GM19372 (cell line): ENCODE results near the gene FARS2.

Source experiments
- ATAC-seq: cut with Tn5 transposase; IDR thresholded peaks from one replicate; pipeline ENCODE4 v1.9.1; 2021; ENCODE audit warnings: mild to moderate bottlenecking, low read depth, moderate library complexity; ENCODE audit not compliant: unreplicated experiment

The FARS2 gene

DNA sequence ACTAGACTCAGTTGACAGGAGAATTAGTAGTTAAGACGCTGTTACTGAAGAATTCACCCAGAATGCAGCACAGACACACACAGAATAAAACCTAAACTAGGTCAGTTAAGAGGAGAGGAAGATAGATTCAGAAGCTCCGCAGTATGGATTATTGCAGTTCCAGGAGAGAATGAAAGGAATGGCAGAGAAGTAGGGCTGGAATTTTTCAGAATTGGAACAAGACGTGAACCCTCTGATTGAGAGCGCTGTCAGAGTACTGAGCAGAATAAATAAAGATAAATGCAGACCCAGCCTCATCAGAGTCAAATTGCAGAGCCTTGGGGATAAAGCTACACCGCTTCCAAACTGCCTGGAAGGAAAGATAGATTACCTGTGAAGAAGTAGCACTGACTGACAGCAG lies 344.6 kb downstream of the FARS2 start:
- no peak for ATAC-seq

DNA sequence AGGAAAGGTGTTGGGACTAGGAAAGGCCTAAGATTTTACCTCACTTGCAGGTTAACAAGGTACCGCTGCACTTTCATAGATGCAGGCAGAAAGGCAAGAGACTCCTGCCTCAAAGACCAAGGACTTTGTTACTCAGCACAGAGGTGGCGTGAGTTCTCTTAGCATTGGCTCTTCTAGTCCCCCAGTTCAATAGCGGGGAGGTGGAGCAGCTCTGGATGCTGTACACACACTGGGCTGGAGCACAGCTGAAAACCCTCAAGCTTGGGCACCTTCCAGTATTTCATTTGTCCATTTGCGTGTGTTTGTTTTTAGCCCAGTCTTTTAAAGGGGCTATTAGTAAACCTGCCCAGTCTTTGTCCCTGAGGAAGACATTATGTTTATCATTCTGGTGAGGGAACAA lies 345.2 kb downstream of the FARS2 start:
- no peak for ATAC-seq

DNA sequence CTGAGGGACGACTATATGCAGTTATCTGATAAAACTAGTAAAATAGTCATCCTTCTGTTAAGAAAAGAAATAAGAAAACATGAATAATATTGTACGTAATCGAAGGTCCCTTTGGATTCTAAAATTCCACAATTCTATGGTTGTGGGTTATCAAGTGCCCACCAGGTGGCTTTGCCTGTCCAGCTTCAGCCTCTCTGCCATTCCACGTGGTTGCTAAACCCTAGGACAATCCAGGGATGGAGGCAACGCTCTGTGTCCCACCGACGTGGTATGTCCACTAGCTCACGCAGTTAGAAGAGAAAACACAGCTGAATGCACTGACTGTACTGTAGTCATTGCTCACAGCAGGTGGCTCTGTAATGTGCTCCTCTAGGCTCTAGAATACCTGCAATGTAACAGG lies 349.3 kb downstream of the FARS2 start:
- ATAC-seq = no peak

DNA sequence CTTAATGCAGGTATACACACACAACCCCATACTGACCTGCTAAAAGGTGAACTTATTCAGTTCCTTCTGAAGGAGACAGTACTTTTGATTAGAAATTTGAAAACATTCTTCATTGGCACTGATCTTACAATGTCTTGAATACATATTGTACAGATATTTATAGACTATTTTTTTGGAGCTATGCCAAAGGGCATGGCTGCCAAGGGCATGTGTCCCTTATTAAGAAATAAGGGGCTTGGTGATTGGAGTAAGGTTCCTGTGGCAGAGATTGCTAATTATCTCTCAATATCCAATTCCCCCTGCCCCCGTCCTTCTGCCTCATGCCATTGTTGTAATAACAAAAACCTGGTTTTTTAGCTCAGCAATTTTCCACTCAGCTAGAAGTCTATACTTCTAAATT lies 355.9 kb downstream of the FARS2 start:
- ATAC-seq = no peak

DNA sequence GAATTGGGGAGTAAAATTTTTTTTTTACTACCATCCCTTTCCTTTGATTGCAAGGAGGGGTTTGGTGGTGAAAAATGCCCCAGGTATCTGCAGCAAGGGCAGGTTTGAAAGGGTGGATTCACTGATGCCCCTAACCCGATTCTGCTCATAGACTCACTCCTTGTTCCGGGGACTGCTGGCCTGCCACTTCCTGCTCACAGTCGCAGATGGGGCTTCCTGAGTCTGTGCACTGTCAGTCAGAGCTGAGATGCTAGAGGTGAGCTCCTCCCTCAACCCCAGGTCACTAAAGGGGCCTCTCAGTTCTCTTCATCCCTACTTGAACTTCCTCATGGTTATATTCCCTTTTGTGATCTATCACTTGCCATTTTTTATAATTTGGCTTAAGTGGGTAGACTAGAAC lies 357.9 kb downstream of the FARS2 start:
- no peak for ATAC-seq

DNA sequence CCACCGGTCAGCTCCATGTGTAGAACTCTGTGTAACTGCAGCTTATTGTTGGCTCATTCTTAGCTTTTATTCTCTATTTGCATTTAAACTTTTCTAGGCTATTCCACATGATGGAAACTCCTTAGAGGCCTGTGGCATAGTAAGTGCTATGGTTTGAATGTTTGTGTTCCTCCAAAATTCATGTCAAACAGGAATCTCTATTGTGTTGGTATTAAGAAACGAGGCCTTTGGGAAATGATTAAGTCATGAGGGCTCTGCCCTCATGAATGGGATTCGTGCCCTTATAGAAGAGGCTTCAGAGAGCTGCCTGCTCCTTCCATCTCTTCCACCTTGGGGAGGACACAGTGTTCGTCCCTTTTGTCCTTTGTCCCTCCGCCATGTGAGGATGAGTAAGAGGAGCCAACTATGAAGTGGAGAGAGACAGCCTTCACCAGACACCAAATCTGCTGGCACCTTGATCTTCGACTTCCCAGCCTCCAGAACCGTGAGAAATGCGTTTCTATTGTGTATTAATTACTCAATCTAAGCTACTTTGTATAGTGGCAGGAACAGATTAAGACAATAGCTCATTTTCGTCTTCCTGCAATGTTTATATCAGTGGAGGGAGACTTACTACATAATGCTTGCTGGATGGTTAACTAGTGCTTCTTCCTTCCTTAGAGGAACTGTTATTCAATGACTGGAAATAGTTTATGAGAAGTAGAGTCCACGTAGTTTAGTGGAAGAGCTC lies 361.1 kb downstream of the FARS2 start:
- no peak for ATAC-seq

DNA sequence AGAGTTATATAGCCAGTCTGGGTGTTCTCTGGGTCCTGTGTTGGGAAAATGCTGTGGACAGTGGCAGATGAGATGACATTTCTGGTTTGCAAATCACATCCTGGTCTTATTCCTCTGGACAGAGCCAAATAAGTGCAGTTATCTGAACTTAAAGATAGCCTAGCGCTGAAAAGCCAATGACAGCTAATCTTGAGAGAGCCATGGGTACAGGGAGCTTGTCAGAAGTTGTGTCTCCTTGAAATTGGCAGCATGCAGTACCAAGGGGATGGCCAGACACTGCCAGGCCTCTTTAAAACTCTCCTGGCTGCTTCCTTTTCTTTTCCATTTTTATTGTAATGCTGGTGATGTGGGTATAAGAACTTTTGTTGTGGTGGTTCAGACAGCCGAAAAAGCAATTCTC lies 362.5 kb downstream of the FARS2 start:
- no peak for ATAC-seq

DNA sequence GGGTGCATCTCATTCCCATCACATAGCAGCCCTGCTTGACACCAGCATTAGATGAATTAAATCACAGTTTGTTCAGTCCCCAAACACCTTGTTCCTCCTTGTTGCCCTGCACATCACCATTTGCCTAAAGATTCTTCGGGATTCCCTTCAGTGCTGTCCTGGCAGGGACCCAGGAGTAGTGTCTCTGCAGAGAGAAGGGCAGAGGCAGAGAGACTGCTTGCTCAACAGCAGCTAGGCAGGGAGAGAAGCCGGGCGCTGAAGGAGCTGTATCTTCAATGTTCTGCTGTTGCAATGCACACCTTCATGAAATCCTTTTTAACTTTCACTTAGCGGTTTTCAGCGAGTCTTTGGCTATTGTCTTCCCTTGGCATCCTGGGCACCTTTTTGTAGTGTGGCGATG lies 362.9 kb downstream of the FARS2 start:
- no peak for ATAC-seq

DNA sequence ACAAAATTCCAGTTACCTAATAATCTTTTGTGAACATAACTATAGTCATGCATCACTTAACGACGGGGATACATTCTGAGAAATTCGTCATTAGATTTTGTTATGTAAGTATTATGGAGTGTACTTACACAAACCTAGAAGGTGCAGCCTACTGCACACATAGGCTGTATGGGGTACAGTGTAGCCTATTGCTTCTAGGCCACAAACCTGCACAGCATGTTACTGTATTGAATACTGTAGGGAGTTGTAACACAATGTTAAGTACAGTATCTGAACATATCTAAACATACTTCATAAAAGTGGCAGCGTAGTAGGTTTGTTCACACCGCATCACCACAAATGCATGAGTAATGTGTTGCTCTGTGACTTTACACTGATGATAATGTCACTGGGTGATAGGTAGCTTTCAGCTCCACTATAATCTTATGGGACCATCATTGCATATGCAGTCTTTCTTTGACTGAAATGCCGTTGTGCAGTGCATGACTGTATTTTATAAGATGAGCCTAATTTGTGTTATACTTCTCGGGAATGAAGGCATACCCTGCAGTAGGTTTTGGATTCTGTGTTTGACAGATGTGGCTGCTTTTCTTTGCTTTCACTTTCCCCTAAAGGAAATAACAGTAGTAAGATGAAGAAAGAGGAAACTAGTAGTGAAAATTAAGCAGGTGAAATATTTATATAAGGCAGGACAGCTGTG lies 365.6 kb downstream of the FARS2 start:
- peak; percentile 75 for ATAC-seq

DNA sequence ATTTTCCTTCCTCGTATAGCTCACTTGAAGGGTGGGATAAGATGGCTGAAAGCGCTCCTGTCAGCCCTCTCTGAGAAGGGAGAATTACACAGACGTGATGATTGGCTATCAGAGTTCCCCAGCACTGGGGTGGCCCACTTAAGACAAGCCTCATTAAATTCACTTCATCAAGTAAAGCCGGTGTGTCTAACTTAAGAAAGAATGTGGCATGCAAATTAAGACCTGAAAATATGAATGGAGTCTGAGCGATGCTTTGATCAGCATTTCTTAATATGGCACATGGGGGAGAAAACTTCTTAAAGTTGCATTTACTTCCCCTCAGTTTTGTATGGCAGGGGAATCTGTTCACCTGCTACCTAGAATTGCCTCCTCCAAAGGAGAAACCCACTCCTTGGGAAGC lies 369.3 kb downstream of the FARS2 start:
- no peak for ATAC-seq

DNA sequence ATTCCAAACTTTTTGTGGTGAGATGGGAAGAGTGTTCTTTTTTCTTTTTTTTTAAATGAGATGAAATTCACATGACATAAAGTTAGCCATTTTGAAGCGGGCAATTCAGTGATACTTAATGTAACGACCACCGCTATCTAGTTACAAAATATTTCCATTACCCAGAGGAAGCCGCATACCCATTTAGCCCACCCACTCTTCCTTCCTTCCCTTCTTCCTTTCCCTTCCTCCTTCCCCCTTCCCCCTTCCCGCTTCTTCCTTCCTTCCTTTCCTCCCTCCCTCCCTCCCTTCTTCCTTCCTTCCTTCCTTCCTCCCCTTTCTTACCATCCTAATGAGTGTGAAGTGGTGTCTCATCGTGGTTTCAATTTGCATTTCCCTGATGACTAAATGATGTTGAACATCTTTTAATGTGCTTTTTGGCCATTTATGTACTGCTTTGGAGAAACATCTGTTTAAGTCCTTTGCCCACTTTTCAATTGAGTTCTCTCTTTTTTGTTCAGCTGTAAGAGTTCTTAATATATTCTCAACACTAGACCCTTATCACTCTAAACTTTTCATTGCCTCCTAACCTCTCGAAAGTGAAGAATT lies 371.1 kb downstream of the FARS2 start:
- no peak for ATAC-seq

DNA sequence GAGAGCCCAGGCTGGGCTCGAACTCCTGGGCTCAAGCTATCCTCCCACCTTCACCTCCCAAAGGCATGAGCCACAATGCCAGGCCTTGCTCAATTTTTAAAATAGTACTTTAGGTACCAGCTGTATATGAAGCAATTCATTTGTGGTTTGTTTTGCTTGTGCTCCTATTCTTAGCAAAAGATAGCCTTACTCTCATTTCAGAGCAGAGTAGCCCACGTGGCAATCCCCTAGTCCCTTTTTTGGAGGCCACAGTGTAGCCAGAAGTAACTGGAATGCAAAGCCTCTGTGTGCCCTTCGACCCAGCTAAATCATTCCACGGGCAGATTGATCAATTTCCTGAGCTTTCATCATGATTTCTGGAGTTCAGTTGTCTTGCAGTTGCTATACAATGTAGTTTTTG lies 373.2 kb downstream of the FARS2 start:
- ATAC-seq = no peak

DNA sequence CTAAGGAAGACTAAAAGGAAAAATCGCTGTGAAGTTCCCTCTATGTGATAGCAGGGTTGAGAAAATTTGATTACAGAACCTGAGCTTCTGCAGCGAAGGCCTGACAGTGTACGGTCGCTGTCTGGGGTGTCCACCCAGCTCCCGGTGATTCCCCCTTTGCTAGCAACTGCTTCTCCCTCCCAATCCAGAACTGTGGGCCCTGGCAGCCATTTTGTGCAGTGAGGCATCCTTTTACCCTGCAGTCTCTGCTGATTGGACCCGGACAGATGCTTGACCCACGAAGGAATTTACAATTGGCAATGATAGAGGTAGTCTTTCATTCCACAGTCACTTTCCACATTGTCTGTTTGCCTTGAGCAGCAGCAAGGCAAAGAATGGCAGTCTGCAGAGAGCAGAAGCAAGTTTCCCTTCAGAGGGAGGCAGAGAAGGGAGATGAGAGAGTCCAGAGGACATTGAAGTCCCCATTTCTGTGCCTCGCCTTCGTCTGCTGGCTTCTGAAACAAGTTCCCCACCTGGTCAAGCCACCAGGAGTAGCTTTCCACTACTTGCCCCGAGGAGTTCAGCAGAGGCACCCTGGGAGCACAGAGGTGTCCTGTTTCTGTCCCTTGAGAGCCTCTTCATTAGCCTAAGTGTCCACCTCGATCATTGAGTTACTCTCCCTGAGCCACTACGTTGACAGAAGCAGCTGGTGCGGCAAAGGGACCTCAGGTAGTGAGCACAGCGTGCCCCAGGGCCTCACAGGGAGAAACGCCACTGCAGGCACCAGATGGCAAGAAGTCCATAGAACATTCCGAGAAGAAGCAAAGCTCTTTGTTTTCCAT lies 375.1 kb downstream of the FARS2 start:
- ATAC-seq = no peak

DNA sequence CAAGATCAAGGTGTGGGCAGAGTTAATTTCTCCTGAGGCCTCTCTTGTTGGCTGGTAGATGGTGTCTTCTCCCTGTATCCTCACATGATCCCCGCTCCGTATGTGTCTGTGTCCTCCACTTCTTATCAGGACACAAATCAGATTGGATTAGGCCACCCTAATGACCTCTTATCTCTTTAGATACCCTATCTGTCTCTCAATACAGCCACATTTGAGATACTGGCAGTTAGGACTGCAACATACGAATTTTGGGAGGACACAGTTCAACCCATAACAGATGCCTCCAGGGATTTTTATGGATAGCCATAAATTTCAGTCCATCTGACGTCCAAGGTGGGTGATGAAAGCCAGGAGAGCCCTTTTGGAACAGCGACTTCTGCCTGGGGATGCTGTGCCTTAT lies 376.4 kb downstream of the FARS2 start:
- ATAC-seq = no peak

DNA sequence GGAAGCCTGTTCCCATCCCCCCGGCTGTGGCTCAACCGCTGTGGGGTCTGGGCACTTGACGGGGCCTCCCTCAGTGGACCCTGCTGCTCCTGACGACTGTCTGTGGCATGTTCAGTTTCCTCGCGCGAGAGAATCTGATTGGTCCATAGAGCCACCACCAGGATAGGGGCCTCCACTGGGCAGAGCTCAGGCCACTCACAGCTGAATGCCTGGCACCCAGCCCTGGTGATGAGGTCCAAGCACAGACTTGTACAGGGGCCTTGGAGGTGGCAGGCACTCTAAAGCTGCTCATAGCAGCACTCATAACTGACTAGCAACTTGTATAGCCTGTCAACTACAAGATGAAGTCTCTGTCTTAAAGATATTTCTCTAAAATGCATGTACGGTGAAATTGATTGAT lies 377.4 kb downstream of the FARS2 start:
- ATAC-seq = no peak

DNA sequence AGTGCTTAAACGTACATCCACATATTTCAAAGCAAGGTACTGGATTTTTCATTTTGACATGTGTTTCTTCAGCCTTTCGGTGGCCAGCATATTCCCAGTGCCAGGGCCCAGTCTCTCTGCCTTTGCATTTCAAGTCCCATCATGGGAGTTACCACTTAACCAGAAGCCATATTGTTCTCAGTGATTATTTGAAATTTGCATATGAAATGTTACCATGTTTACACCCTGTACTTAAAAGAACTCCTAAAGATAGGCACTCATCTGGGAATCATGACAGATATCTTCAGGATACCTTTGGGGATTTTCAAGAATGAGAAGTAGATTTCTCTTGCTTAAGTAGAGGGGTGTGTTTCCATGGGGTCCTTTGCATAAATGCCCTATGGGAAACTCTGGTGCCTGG lies 377.9 kb downstream of the FARS2 start:
- no peak for ATAC-seq

DNA sequence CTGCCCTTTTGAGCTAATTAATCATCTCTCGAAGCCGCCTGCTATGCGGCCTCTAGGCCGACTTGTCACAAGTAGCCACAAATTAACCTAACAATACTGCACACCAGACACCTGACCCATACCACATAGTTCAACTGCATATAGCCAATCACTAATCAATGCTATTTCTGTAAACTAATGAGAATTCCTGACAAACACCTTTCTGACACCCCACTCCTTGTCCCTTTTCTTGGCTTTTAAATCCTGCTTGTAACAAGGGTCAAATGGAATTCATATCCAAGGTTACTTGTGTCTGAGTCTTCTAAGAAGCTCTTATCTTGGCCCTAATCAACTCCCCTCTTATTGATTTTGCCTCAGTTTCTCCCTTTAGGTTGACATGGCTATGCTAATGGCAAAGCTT lies 379.3 kb downstream of the FARS2 start:
- ATAC-seq = no peak

DNA sequence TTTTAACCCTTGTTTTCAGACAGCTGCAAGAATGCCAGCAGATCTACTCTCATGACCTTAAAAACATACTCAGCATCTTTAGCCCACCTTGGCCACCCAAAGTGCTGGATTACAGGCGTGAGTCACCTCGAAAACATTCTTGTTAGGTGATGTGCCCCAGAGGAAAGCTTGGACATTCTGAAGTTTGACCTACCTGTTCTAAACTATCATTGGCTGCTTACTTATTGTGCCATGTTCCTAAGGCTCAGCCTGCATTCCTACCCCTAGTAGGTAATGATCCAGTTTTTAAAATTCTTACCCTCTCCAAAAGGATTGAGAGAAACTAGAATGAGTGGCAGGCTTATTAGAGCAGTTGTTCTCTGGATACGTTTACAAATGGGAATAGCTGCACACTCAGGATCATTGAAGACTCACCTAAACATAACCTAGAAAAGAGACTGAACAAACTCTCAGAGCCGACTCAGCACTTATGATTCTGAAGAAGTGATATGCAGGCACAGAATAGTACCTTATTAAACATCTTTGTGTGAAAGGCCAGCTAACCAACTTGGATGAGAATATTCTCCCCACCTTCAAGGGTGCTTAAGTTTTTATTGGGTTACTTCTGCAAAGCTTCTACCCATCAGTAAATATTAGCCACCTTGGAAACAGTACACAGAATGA lies 383.3 kb downstream of the FARS2 start:
- ATAC-seq = no peak

DNA sequence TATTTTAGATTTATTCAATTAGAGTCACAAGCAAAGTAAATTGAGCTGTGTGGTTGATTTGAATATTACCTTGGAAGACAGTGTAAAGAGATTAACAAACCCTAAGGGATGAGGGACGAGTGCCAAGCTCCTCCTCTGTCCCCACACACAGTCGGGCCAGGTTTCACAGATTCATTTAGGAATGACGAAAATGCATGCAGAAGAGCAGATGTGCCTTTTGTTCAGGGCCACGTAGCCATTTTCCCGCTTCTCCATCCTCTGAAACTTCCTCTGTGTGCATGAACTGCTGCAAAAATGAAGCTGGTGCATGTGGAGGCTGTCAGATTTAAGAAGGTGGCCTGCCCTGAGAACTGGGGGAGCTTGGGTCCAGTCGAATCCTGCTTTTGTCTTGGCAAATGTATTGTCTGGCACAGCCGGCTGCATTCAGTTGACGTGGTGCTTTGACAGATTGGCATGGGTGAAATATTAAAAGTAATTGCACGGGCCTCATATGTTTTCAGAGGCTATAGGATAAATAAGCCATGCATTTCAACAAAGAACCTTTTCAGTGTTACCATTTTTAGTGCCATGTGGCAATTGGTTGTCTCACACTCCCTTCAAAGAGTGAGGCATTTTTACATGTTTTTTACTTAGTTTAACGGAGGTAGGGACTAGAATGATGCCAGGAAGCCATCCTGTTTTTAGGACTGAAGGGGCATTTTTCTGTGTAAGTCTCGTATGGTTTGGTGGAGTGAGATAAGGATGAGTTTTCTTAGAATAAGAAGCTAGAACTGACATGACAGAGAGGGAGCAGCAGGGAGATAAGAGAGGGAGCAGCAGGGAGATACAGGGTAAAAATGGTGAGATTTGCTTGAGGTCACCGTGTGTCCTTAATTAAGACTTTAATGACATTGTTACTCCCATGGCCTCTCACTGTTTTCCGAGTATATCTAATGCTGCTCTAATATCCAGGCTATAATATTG lies 384.3 kb downstream of the FARS2 start:
- ATAC-seq = no peak
